Embryonic facial prominence (tissue), 1 donor: ENCODE measurements around the gene EIF1AD.

ENCODE experiments used
- DNase-seq: peaks from one replicate; pipeline ENCODE4 v3.0.0-alpha.2; 2016; ENCODE audit errors: extremely low spot score

The EIF1AD gene

DNA sequence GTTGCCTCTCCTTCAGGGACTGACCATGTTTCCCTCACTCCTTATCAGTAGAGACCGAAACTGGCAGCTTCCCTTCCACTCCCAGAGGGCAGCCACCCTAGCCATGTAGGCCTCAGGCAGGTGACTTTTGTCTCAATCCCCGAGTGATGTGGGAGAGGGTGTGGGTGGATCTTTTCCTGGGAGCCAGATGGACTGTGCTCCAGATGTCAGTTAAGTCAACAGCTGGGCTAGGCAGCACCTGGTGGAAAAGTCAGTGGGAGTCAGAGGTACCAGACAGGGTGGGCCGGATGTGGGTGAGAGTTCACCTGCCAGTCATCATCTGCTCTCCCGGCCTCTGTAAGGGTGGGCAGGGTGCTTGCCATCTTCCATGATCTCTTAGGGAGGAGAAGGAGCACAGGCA is 2.2 kb upstream of the EIF1AD start:
- no peak for DNase-seq

DNA sequence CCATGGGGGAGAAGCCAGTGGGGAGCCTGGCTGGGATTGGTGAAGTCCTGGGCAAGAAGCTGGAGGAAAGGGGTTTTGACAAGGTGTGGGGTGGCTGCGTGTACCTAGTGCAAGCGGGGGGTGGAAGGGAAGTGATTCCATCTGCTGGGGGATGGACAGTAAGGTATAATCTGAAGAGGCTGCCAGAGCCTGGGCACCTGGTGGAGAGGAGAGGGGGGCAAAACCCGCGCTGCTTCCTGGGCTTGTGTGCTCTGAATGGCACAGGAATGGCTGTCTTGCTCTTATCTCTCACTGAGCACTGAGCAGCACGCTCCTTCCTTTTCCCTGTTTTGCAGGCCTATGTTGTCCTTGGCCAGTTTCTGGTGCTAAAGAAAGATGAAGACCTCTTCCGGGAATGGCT is 1.3 kb upstream of the EIF1AD start:
- DNase-seq = no peak

GRCh38 chr11:66002648-66003225 is 780 bp upstream of the EIF1AD start:
- no peak for DNase-seq

GRCh38 chr11:65997286-65997685 is 4.7 kb downstream of the EIF1AD start:
- DNase-seq = no peak

GRCh38 chr11:65992056-65992455 is 9.9 kb downstream of the EIF1AD start:
- no peak for DNase-seq

GRCh38 chr11:65988791-65989592 is 13.0 kb downstream of the EIF1AD start:
- DNase-seq = peak; percentile 89

DNA sequence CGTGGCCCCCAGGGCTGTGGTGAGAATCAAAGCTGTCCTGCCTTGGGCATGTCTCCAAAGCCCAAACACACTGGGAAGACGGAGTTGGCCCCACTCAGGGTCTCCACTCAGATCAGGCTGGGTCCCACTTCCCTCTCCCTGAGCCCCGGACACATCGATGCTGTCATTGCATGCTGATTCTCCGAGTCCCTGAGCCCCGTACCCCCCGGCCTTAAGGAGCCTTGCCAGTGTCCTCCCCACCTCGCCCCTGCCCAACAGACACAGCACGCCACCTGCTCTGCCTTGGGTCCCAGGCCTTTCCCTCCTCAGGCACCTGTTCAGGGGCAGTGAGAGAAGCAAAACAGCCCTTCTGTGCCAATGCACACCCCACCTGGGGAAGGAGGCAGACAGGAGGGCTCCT is 14.6 kb downstream of the EIF1AD start:
- DNase-seq = no peak

DNA sequence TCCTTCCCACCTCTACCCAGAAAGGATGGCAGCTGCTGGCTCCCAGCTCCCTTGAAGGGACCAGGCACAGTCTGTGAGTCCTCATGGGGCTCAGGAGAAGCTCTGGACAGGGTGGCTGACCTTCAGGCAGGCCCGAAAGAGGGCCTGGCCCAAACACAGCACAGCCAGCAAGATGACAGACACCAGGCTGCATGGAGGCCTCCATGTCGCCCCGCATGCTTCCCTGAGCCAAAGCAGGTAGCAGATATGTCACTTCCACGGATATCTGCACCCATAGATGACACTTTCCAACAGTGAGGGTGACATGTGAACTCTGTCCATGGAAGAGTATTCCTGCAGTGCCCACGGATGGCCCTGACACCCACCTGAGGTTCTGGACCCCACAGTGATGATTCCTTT is 18.4 kb downstream of the EIF1AD start:
- no peak for DNase-seq

- DNase-seq = no peak
Observed at GRCh38 chr11:65982824-65983588, 19.0 kb downstream of the EIF1AD start.

- no peak for DNase-seq
Observed at GRCh38 chr11:65981972-65982823, 19.8 kb downstream of the EIF1AD start.

DNA sequence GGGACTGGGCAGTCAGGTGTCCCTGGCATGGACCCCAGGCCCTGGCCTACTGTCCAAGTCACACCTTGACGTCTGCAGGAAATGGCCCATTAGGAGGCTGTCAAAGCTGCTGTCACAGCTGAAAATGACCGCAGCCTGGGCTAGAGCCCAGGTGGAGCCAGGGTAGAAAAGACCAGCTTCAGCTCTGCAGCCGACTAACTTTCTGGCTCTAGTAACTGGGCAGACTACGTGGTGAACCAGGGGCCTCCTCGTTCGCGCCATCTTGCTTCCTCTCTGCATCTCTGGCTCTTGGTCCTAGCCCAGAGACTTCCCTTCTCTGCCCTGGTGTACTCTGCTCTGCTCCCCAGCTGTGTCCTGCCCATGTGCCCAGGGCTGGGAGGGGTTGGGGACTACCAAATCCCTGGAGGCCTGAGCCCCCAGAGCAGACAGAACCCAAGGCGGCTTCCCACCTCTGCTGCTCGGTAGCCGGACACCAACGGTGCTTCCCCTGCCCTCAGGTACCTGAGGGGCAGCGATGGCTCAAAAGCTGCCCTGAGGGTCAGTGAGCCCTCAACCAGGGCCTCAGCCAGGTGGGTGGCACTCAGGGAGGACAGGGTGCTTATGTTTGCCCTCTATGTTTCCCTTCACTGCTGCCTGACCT is 20.7 kb downstream of the EIF1AD start:
- DNase-seq = no peak

DNA sequence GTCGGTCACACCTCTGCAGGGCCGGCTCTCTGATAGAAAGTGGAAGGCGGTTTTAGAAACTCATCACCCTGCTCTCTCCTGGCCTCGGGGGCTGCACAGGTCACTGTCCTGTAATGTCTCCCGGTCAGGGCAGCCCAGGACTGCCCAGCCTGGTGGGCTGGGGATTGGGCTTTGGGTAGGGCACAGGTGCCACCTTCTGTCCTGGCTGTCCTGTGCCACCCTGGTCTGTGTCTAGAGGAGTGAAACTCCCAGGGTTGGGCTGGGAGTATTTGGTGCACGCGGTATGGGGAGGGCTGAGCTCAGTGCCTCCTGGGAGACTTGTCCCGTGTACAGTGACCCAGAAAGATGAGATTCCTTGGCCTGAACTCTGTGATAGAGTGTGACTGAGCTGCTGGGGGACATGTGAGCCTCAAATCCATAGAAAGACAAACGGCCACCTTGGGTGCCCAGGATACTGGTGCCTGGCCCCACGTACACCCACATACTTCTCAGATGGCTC is 22.6 kb downstream of the EIF1AD start:
- no peak for DNase-seq

GRCh38 chr11:65978391-65979238 is 23.3 kb downstream of the EIF1AD start:
- DNase-seq = no peak

- no peak for DNase-seq
Observed at GRCh38 chr11:65977621-65978390, 24.2 kb downstream of the EIF1AD start.

DNA sequence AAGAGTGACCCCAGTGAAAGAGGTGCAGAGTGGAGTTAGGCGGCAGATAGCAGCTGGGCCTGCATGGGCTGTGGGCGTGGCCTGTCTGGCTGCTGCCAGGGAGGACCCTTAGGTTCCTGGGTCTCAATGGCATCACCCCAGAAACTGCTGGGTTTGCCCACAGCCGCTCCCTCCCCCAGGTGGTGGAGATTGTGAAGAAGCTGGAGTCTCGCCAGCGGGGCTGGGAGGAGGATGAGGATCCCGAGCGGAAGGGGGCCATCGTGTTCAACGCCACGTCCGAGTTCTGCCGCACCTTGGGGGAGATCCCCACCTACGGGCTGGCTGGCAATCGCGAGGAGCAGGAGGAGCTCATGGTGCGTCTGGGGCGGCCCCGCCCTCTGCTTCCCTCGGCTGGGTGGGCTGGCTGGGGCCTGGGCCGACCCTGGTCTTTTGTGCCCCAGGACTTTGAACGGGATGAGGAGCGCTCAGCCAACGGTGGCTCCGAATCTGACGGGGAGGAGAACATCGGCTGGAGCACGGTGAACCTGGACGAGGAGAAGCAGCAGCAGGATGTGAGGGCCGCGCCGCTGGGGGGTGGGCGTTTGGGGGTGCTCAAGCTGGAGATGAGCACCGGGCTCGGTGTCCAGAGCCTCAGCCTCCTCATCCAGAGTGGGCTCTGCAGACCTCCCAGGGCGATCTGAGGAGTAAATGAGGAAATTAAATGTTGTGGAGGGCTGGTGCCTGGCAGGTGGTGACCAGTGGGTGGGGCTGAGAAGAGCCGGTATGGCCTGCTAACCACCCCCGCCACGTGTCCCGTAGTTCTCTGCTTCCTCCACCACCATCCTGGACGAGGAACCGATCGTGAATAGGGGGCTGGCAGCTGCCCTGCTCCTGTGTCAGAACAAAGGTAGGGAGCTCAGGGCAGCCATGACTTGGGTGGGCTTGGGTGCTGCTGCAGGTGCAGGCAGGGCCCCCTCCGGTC is 25.5 kb downstream of the EIF1AD start:
- DNase-seq = no peak

GRCh38 chr11:65975771-65976170 is 26.2 kb downstream of the EIF1AD start:
- no peak for DNase-seq

DNA sequence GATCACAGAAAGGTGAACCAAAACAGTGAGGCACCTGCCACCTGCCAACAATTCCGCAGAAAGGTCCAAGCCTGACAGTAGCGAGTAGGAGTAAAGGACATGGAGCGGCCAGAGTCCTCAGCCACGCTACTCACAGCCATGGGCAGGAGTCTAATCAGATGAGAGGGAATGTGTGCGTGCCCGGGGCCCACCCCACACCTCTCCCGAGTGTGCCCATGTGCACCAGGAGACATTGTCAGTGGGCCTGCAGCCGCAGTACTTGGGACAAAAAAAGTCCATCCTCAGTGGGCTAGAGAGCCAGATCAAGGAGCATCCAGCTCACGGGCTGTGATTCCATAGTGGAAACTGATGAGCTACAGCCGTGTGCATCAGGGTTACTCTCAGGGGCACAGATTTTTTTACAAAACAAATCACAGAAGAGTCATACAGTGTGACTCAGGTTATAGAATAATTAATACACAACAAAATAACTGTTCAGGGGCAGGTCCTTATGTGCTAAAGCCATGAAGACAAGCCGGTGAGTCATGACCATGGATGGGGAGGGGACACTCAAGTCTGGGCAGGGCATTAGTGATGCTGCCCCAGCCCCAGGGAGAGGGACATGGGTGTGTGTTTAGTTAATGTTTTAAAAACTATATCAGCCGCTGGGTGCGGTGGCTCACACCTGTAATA is 28.4 kb downstream of the EIF1AD start:
- no peak for DNase-seq

- DNase-seq = no peak
Observed at GRCh38 chr11:65972116-65972515, 29.8 kb downstream of the EIF1AD start.
